Body of pancreas (tissue), 4 donors: ENCODE results near the gene USB1. TPM values are rescaled to one million over a fixed set of nuclear protein-coding genes. Genes with fewer than 3 reads are reported as not detected.

Source experiments
- ATAC-seq: fragments of 150-250 bp; one replicate; pipeline ENCODE4 v1.9.1; 2016
- DNase-seq, 4 donors: peaks; one replicate each; pipeline ENCODE4 v3.0.0-alpha.2; 2019
- H3K27ac ChIP-seq, 4 donors: fragments of 200-600 bp; sonication (generic); 1 replicate in 3 of 4; 2 replicates in 1 of 4; pipeline versions ENCODE4 v1.5.1 to v1.6.1; 2016 to 2019; ENCODE audit warnings: mild to moderate bottlenecking in 1 of 4, mixed read lengths in 1 of 4, moderate library complexity in 1 of 4
- H3K27me3 ChIP-seq, 2 donors: fragments of 200-600 bp; sonication (generic); one replicate each; pipeline ENCODE4 v1.6.0; 2016; ENCODE audit warnings: mild to moderate bottlenecking in 1 of 2
- H3K36me3 ChIP-seq, 2 donors: fragments of 200-600 bp; sonication (generic); replicated peaks in 1 of 2; 2 replicates each; pipeline ENCODE4 v1.5.1; 2016; ENCODE audit warnings: low read depth in 2 of 2; ENCODE audit not compliant: insufficient read depth in 1 of 2
- H3K4me1 ChIP-seq: fragments of 200-600 bp; sonication (generic); one replicate; pipeline ENCODE4 v1.6.0; 2016
- H3K4me3 ChIP-seq, 2 donors: fragments of 200-600 bp; sonication (generic); 1 replicate in 1 of 2; 2 replicates in 1 of 2; pipeline ENCODE4 v1.5.1; 2016 to 2019
- H3K9me3 ChIP-seq, 3 donors: fragments of 200-600 bp; sonication (generic); 1 replicate in 2 of 3; 2 replicates in 1 of 3; pipeline ENCODE4 v1.5.1; 2016
- CTCF ChIP-seq, 7 experiments: fragments of 450-650 bp in 4 of 7; fragments of 200-600 bp in 3 of 7; sonication (generic) in 3 of 7; IDR thresholded peaks; one replicate each; pipeline ENCODE4 v1.5.1; 2016 to 2019; ENCODE audit warnings: antibody characterized with exemption in 7 of 7
- POLR2A ChIP-seq, 3 donors: fragments of 450-650 bp; IDR thresholded peaks; one replicate each; pipeline ENCODE4 v1.6.1; 2016; ENCODE audit warnings: antibody characterized with exemption in 3 of 3, mild to moderate bottlenecking in 2 of 3
- WGBS, 2 donors: methylation state at CpG; one replicate each; pipeline ENCODE4 v1.1.5; 2017; 5-methylcytosine and 5-hydroxymethylcytosine counted together
- intact Hi-C: fragments of 100-400 bp; cut with DNase I; formaldehyde crosslinking; loops from one replicate; pipeline ENCODE4 v1.15.1; 2023
- total RNA-seq, 2 donors: library from RNA; depleted of rRNA; stranded (reverse); fragments of >200 nt; gene quantifications; one replicate each; pipeline ENCODE4 v1.1.0, GENCODE V29; 2016

USB1 gene
- total RNA-seq, 2 donors from 2014 or later = 22.4 to 46.7 TPM

DNA sequence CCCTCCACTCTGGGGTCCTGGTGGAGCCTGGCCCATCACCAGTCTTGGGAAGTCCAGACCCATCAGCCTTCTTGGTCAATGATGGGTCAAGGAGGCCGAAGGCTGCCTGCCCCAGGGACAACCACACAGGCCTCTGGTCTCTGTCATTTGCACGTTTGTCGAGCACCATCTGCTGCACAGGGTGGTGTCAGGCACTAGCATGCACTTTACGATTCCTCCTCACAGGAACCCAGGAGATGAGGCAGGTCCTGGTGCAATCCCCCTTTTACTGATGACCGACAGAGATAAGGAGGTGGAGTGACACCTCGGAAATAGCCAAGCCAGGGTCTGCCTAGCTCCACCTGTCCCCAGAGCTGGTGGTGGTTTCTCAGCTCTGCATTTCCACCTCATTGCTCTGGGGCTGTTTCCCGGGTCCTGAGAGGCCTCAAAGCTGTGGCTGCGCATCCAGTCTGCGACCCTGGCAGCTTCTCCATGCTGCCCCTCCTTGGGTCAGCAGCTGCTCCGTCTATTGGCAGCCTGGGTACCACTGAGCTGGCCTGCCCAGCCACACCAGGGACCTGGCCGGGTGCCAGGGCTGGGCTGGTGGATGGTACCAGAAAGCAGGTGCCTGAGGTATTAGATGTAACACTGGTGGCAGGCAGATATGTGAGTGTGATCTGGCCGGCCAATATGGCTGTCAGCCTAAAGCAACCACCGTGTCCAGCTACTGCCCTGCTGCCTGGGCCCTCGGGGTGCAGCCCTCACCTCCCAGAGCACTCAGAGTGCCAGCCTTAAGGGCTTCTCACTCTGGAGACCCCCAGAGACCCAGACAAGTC lies 34.4 kb downstream of the USB1 start:
- no peaks in the 10 kb centered on the region for H3K27me3 ChIP-seq
- ATAC-seq (no peak), DNase-seq (peak in 1 of 4 donors; percentile 28)
- H3K4me1 ChIP-seq = peaks cover 61% of the 10 kb centered on the region
- intact Hi-C loops = loop anchor here (5.0 kb wide), 1 partner anchor 87 kb away; no protein-coding TSS in a partner anchor
- 76 to 81% methylated on average over 6 to 14 of the region's 14 CpGs for WGBS, 2 donors
- peaks cover 0 to 4% of the 10 kb centered on the region in 2 donors for H3K36me3 ChIP-seq
- H3K9me3 ChIP-seq = no peaks in the 10 kb centered on the region
- TF ChIP-seq CTCF (IDR thresholded peaks at IDR 0.05) = no peak
- no peak for TF ChIP-seq POLR2A (IDR thresholded peaks at IDR 0.05)
- H3K4me3 ChIP-seq = no peak overlapping the region
- peak overlapping the region in 1 of 4 donors; percentile 91 for H3K27ac ChIP-seq

- Histone ChIP-seq H3K36me3 (peaks cover 0 to 9% of the 10 kb centered on the region in 2 donors), H3K9me3 (no peaks in the 10 kb centered on the region), H3K4me3 (no peak overlapping the region), H3K27me3 (no peaks in the 10 kb centered on the region), H3K27ac (no peak overlapping the region), H3K4me1 (peaks cover 47% of the 10 kb centered on the region)
- intact Hi-C loops = loop anchor here (5.0 kb wide), 1 partner anchor 85 kb away; no protein-coding TSS in a partner anchor
- no peak for TF ChIP-seq POLR2A (IDR thresholded peaks at IDR 0.05)
- no peak for TF ChIP-seq CTCF (IDR thresholded peaks at IDR 0.05)
- ATAC-seq (no peak), DNase-seq (no peak)
- 89 to 95% methylated on average over 6 of the region's 6 CpGs for WGBS, 2 donors
Measured at GRCh38 chr16:58036943-58037342, 35.7 kb downstream of the USB1 start.

GRCh38 chr16:58037365-58038057 lies 36.3 kb downstream of the USB1 start:
- no peak for TF ChIP-seq POLR2A (IDR thresholded peaks at IDR 0.05)
- TF ChIP-seq CTCF (IDR thresholded peaks at IDR 0.05) = no peak
- intact Hi-C loops = loop anchor here (5.0 kb wide), 1 partner anchor 85 kb away; no protein-coding TSS in a partner anchor
- no peak for DNase-seq
- no peaks in the 10 kb centered on the region for H3K27me3 ChIP-seq
- 90 to 92% methylated on average over 7 to 16 of the region's 16 CpGs for WGBS, 2 donors
- H3K4me3 ChIP-seq = no peak overlapping the region
- ATAC-seq = no peak
- peaks cover 42% of the 10 kb centered on the region for H3K4me1 ChIP-seq
- H3K9me3 ChIP-seq = no peaks in the 10 kb centered on the region
- H3K27ac ChIP-seq = no peak overlapping the region
- peaks cover 0 to 9% of the 10 kb centered on the region in 2 donors for H3K36me3 ChIP-seq

DNA sequence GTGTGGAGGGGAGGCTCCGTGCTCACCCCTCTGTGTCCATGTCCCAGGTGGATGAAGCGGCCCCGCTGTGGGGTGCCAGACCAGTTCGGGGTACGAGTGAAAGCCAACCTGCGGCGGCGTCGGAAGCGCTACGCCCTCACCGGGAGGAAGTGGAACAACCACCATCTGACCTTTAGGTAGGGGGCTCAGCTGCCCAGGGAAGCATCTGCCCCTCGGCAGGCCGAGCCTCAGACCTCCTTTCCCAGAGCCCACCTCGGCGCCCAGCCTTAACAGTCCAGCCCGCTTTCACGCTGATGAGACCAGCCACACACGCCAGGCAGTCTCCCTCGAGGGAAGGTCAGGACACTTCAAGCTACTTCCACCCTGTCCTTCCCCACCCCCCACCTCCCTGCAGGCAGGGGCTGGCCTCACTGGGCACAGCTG lies 37.0 kb downstream of the USB1 start:
- intact Hi-C loops = loop anchor here (5.0 kb wide), 1 partner anchor 84 kb away; no protein-coding TSS in a partner anchor
- ATAC-seq = no peak
- peaks cover 0 to 9% of the 10 kb centered on the region in 2 donors for H3K36me3 ChIP-seq
- TF ChIP-seq CTCF (IDR thresholded peaks at IDR 0.05) = no peak
- no peak for TF ChIP-seq POLR2A (IDR thresholded peaks at IDR 0.05)
- no peak for DNase-seq
- H3K27me3 ChIP-seq = no peaks in the 10 kb centered on the region
- no peak overlapping the region for H3K4me3 ChIP-seq
- H3K4me1 ChIP-seq = peaks cover 40% of the 10 kb centered on the region
- WGBS, 2 donors = 88 to 93% methylated on average over 8 to 16 of the region's 20 CpGs
- H3K27ac ChIP-seq = no peak overlapping the region
- no peaks in the 10 kb centered on the region for H3K9me3 ChIP-seq
